ENCODE measurements around the gene ELMO2. TPM values are rescaled to one million over a fixed set of nuclear protein-coding genes. Genes with fewer than 3 reads are reported as not detected.

ELMO2 gene
- total RNA-seq, 1 donor from 2014 or later: 62.4 TPM

- peaks cover 4% of the 10 kb centered on the region for H3K4me1 Mint-ChIP-seq
- peaks cover 5% of the 10 kb centered on the region for H3K27me3 Mint-ChIP-seq (ENCODE audit: low read depth)
Observed at GRCh38 chr20:46327557-46327956, 78.9 kb downstream of the ELMO2 start.

DNA sequence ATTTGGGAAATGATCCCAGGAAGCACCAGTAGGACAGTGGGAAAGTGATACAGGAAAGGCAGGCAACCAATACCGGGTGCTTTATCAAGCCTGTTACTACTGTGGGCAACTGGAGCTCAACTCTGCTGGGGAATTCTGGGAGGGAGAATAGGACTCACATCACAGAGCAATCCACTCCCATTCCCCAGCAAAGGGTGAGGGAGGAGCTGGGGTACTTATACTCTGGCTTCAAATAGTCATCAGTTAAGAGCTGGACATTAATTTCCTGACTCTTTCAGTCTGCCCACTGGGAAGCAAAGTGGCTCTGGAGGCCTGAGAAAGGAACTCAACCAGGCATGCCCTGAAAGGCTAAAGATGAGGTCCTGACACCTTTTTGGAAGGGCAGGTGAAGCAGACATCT lies 80.6 kb downstream of the ELMO2 start:
- Mint-ChIP-seq H3K4me3 (no peak overlapping the region), H3K4me1 (peaks cover 4% of the 10 kb centered on the region), H3K27ac (ENCODE audit: unreplicated experiment) (no peak overlapping the region), H3K27me3 (ENCODE audit: low read depth) (peaks cover 21% of the 10 kb centered on the region), H3K36me3 (ENCODE audit: low read depth) (no peaks in the 10 kb centered on the region), H3K9me3 (no peaks in the 10 kb centered on the region)
- no peak for DNase-seq (ENCODE audit: low read depth, low spot score)
- TF ChIP-seq, protein P1, sequence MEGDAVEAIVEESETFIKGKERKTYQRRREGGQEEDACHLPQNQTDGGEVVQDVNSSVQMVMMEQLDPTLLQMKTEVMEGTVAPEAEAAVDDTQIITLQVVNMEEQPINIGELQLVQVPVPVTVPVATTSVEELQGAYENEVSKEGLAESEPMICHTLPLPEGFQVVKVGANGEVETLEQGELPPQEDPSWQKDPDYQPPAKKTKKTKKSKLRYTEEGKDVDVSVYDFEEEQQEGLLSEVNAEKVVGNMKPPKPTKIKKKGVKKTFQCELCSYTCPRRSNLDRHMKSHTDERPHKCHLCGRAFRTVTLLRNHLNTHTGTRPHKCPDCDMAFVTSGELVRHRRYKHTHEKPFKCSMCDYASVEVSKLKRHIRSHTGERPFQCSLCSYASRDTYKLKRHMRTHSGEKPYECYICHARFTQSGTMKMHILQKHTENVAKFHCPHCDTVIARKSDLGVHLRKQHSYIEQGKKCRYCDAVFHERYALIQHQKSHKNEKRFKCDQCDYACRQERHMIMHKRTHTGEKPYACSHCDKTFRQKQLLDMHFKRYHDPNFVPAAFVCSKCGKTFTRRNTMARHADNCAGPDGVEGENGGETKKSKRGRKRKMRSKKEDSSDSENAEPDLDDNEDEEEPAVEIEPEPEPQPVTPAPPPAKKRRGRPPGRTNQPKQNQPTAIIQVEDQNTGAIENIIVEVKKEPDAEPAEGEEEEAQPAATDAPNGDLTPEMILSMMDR (conservative IDR thresholded peaks at IDR 0.05): no peak

More at GRCh38 chr20:46327557-46327956, 78.9 kb downstream of the ELMO2 start:
- DNase-seq (ENCODE audit: low read depth, low spot score): no peak
- Mint-ChIP-seq H3K36me3 (ENCODE audit: low read depth) (no peaks in the 10 kb centered on the region), H3K9me3 (no peaks in the 10 kb centered on the region), H3K4me3 (no peak overlapping the region), H3K27ac (ENCODE audit: unreplicated experiment) (no peak overlapping the region)
- TF ChIP-seq, protein P1 (conservative IDR thresholded peaks at IDR 0.05): no peak

DNA sequence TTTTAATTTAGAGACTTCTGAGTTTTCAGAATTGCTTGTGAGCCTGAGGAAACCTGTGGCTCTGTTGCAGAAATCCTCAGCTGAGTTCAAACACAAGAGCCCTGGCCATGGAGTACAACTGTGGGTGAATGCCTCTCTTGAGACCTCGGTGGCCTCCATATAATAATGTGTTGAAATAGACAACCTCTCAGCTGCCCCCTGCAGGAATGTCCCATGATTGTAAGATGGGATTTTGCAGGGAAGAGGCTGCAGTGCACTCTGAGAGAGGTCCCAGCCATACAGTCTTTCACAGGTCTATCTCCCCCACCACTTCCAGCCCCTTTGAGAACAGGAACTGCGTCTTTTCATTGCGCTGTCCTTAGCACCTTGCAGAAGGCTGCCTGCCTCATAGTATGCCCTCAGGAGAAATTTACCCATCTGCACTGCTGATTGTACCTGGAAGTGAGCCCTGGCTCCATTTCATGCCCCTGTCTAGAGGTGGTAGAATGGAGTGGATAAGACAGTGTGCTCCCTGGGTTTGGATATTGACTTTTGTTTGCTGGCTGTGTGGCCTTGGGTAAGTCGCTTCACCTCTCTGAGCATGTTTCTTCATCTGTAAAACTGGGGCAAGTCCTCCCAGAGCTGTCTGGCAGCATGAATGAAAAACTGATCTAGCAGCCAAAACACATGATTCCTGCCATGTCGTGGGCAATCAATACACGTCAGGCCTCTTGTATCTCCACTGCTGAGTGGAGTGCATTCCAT lies 81.3 kb downstream of the ELMO2 start:
- peaks cover 4% of the 10 kb centered on the region for H3K4me1 Mint-ChIP-seq
- no peaks in the 10 kb centered on the region for H3K9me3 Mint-ChIP-seq
- no peak overlapping the region for H3K4me3 Mint-ChIP-seq
- no peaks in the 10 kb centered on the region for H3K36me3 Mint-ChIP-seq (ENCODE audit: low read depth)
- peak; percentile 45 for DNase-seq (ENCODE audit: low read depth, low spot score)
- H3K27me3 Mint-ChIP-seq (ENCODE audit: low read depth): peaks cover 24% of the 10 kb centered on the region
- no peak overlapping the region for H3K27ac Mint-ChIP-seq (ENCODE audit: unreplicated experiment)
- TF ChIP-seq, protein P1 (conservative IDR thresholded peaks at IDR 0.05): peak; percentile 54

- no peaks in the 10 kb centered on the region for H3K36me3 Mint-ChIP-seq (ENCODE audit: low read depth)
- no peak overlapping the region for H3K4me3 Mint-ChIP-seq
- no peak for DNase-seq (ENCODE audit: low read depth, low spot score)
- no peaks in the 10 kb centered on the region for H3K9me3 Mint-ChIP-seq
- no peak overlapping the region for H3K27ac Mint-ChIP-seq (ENCODE audit: unreplicated experiment)
- TF ChIP-seq, protein P1 (conservative IDR thresholded peaks at IDR 0.05): no peak
- peaks cover 4% of the 10 kb centered on the region for H3K4me1 Mint-ChIP-seq
- peaks cover 25% of the 10 kb centered on the region for H3K27me3 Mint-ChIP-seq (ENCODE audit: low read depth)
Observed at GRCh38 chr20:46324379-46324778, 82.0 kb downstream of the ELMO2 start.

DNA sequence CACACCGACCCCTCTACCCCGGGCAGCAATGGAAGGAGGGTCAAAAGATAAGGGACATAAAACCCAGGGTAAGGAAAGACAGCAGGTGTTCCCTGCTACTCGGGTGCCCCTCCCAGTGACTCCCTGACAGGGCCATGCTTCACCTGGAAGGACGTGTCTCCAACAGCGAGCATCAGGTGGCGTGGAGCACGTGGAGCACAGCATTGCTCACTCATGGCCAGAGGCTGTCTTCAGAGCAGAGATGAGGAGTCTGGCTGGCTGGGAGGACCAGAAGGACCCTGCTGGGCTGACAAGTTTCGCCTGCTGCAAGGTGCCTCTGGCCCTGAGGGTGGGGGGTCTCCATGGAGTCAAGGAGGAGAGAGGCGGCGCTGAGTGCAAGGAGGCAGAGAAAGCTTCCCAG lies 82.9 kb downstream of the ELMO2 start:
- H3K27ac Mint-ChIP-seq (ENCODE audit: unreplicated experiment): no peak overlapping the region
- no peaks in the 10 kb centered on the region for H3K9me3 Mint-ChIP-seq
- no peak overlapping the region for H3K4me3 Mint-ChIP-seq
- peaks cover 33% of the 10 kb centered on the region for H3K27me3 Mint-ChIP-seq (ENCODE audit: low read depth)
- TF ChIP-seq, protein P1 (conservative IDR thresholded peaks at IDR 0.05): no peak
- peaks cover 4% of the 10 kb centered on the region for H3K4me1 Mint-ChIP-seq
- H3K36me3 Mint-ChIP-seq (ENCODE audit: low read depth): no peaks in the 10 kb centered on the region
- DNase-seq (ENCODE audit: low read depth, low spot score): no peak

Data from neural crest cell (in vitro differentiated cells).